Spleen (tissue), 7 donors: ENCODE results near the gene TMEM86B.

ENCODE experiments used
- CTCF ChIP-seq, 11 experiments: fragments of 200-600 bp in 7 of 11; fragments of 450-650 bp in 4 of 11; sonication (generic) in 4 of 11; IDR thresholded peaks in 8 of 11; conservative IDR thresholded peaks in 3 of 11; 1 replicate in 7 of 11; 2 replicates in 4 of 11; pipeline versions ENCODE4 v1.4.0 to v1.8.0; 2016 to 2021; ENCODE audit warnings: antibody characterized with exemption in 11 of 11, inconsistent platforms in 4 of 11, mild to moderate bottlenecking in 1 of 11
- POLR2A ChIP-seq, 3 donors: fragments of 450-650 bp; IDR thresholded peaks; one replicate each; pipeline ENCODE4 v1.5.1; 2017; ENCODE audit warnings: antibody characterized with exemption in 3 of 3, mild to moderate bottlenecking in 1 of 3
- POLR2AphosphoS5 ChIP-seq, 3 donors: sonication (generic); formaldehyde crosslinking; IDR thresholded peaks; one replicate each; pipeline ENCODE4 v1.5.1; 2017; ENCODE audit warnings: antibody characterized with exemption in 3 of 3
- donor health status: DM: no; HTN: no; CAD: no; lungs with moderate emphysema.
- donor health status: DM: no; HTN: no; CAD: no.
- donor health status: DM: no; HTN: no; CAD: no.

- no peak for TF ChIP-seq CTCF (IDR thresholded peaks at IDR 0.05 in 8 of 11, conservative IDR thresholded peaks at IDR 0.05 in 3 of 11)
- TF ChIP-seq POLR2A (IDR thresholded peaks at IDR 0.05), result no peak
- no peak for TF ChIP-seq POLR2AphosphoS5 (IDR thresholded peaks at IDR 0.05)
Observed at GRCh38 chr19:55275851-55276719, 47.5 kb upstream of the TMEM86B start.
